HepG2 (cell line): Measurements from ENCODE around the gene TMEM116. TPM values are rescaled to one million over a fixed set of nuclear protein-coding genes. Genes with fewer than 3 reads are reported as not detected.

ENCODE experiments used
- ATAC-seq: fragments of 200-7000 bp; cut with Tn5 transposase; 3 replicates; pipeline ENCODE4 v1.9.1; 2020; ENCODE audit warnings: mild to moderate bottlenecking, moderate library complexity
- BruUV-seq: library from RNA; stranded (reverse); fragments of 400-500 nt; replicated peaks from 2 replicates; lab custom pipeline; 2021; lab: Mats Ljungman, UMichigan
- CTCF ChIA-PET: fragments of 300-600 bp; formaldehyde crosslinking; extraction: SDS; loops from one replicate; lab custom pipeline; 2021; ENCODE audit warnings: low total read pairs, inconsistent platforms, low intra/inter-chr PET ratio; lab: Yijun Ruan, JAX
- POLR2A ChIA-PET: fragments of 350-600 bp; sonication (Branson Sonifier 250); formaldehyde crosslinking; loops from one replicate; lab custom pipeline; 2020; ENCODE audit warnings: antibody characterized with exemption, inconsistent platforms; lab: Yijun Ruan, JAX
- DNase-seq: peaks from one replicate; pipeline ENCODE4 v3.0.0-alpha.2; 2015; ENCODE audit warnings: low spot score
- FAIRE-seq: peaks from 3 replicates; lab custom pipeline; 2011; peaks lifted over from hg19 to GRCh38; lab: Jason Lieb, UNC
- H2AFZ ChIP-seq: one replicate; pipeline ENCODE4 v1.6.1; 2011; ENCODE audit warnings: low read length, inconsistent platforms
- H3K27ac ChIP-seq: fragments of 300-600 bp; 3 replicates; pipeline ENCODE4 v1.8.0; 2011; ENCODE audit warnings: mixed run types, mild to moderate bottlenecking, mixed read lengths, low read length, inconsistent platforms; ENCODE audit not compliant: insufficient read depth; ENCODE audit errors: extremely low read length
- H3K27me3 ChIP-seq, 2 experiments: fragments of 200-600 bp in 1 of 2; 2 replicates in 1 of 2; 3 replicates in 1 of 2; pipeline versions ENCODE4 v1.6.0 to v1.8.0; 2011; ENCODE audit warnings: low read length in 2 of 2, mild to moderate bottlenecking in 2 of 2, moderate library complexity in 2 of 2, inconsistent platforms in 1 of 2; ENCODE audit not compliant: insufficient read depth in 2 of 2, control insufficient read depth in 1 of 2
- H3K36me3 ChIP-seq, 2 experiments: fragments of 200-600 bp in 1 of 2; replicated peaks in 1 of 2; 2 replicates in 1 of 2; 3 replicates in 1 of 2; pipeline versions ENCODE4 v1.5.1 to v1.8.0; 2011; ENCODE audit warnings: low read length in 2 of 2, inconsistent platforms in 1 of 2; ENCODE audit not compliant: insufficient read depth in 2 of 2, control insufficient read depth in 1 of 2
- H3K4me1 ChIP-seq: 2 replicates; pipeline ENCODE4 v1.5.1; 2012; ENCODE audit warnings: low read length, inconsistent platforms; ENCODE audit not compliant: insufficient read depth
- H3K4me2 ChIP-seq: 2 replicates; pipeline ENCODE4 v1.6.0; 2011; ENCODE audit warnings: low read depth, low read length, inconsistent platforms
- H3K4me3 ChIP-seq, 3 experiments: fragments of 200-600 bp in 1 of 3; sonication (generic), shearing (Covaris generic) in 1 of 3; replicated peaks in 1 of 3; 2 replicates each; pipeline ENCODE4 v1.5.1; 2011 to 2016; ENCODE audit warnings: low read length in 3 of 3, inconsistent platforms in 2 of 3, low read depth in 2 of 3, mild to moderate bottlenecking in 2 of 3, control low read depth in 1 of 3, mixed read lengths in 1 of 3; ENCODE audit not compliant: insufficient read depth in 1 of 3
- H3K79me2 ChIP-seq: one replicate; pipeline ENCODE4 v1.6.1; 2011; ENCODE audit warnings: low read length, inconsistent platforms; ENCODE audit not compliant: insufficient read depth
- H3K9ac ChIP-seq: 2 replicates; pipeline ENCODE4 v1.6.0; 2011; ENCODE audit warnings: mild to moderate bottlenecking, low read depth, low read length, inconsistent platforms; ENCODE audit not compliant: insufficient read depth
- H3K9me3 ChIP-seq: 2 replicates; pipeline ENCODE4 v1.5.1; 2012; ENCODE audit warnings: mild to moderate bottlenecking, low read length
- H4K20me1 ChIP-seq: 2 replicates; pipeline ENCODE4 v1.6.0; 2011; ENCODE audit warnings: inconsistent platforms, mild to moderate bottlenecking, low read length, moderate library complexity; ENCODE audit not compliant: insufficient read depth
- HNF1A ChIP-seq, 2 experiments: sonication (generic) in 1 of 2; formaldehyde crosslinking in 1 of 2; IDR thresholded peaks; 2 replicates each; pipeline versions ENCODE4 v1.4.0 to v1.6.1; 2016 to 2020; ENCODE audit warnings: borderline replicate concordance in 1 of 2, low read depth in 1 of 2, mild to moderate bottlenecking in 1 of 2, missing genetic modification reagents in 1 of 2
- KLF16 ChIP-seq, 2 experiments: sonication (generic) in 1 of 2; formaldehyde crosslinking in 1 of 2; IDR thresholded peaks; 2 replicates each; pipeline versions ENCODE4 v1.6.1 to v1.8.0; 2016 to 2023; ENCODE audit warnings: missing genetic modification reagents in 2 of 2, missing compliant biosample characterization in 1 of 2
- POLR2AphosphoS5 ChIP-seq: IDR thresholded peaks from 2 replicates; pipeline ENCODE4 v1.6.1; 2012; ENCODE audit warnings: low read depth, low read length
- SOX5 ChIP-seq: IDR thresholded peaks from 2 replicates; pipeline ENCODE4 v1.6.1; 2016; ENCODE audit warnings: borderline replicate concordance
- ZHX1 ChIP-seq: sonication (generic); formaldehyde crosslinking; IDR thresholded peaks from 2 replicates; pipeline ENCODE4 v1.8.1; 2022; ENCODE audit warnings: low read depth, mild to moderate bottlenecking, missing genetic modification reagents
- ZNF619 ChIP-seq: sonication (generic); formaldehyde crosslinking; IDR thresholded peaks from 2 replicates; pipeline ENCODE4 v1.4.0; 2020; ENCODE audit warnings: mild to moderate bottlenecking, missing genetic modification reagents
- ZNF660 ChIP-seq: sonication (generic); formaldehyde crosslinking; IDR thresholded peaks from 2 replicates; pipeline ENCODE4 v1.5.1; 2020; ENCODE audit warnings: mild to moderate bottlenecking, low read depth, missing genetic modification reagents, borderline replicate concordance
- ZSCAN20 ChIP-seq: sonication (generic); formaldehyde crosslinking; IDR thresholded peaks from 2 replicates; pipeline ENCODE4 v1.4.0; 2020; ENCODE audit warnings: missing genetic modification reagents, mild to moderate bottlenecking, borderline replicate concordance
- WGBS: methylation state at CpG from one replicate; pipeline ENCODE4 v1.1.6; 2017; ENCODE audit warnings: low lambda C conversion rate; 5-methylcytosine and 5-hydroxymethylcytosine counted together
- in situ Hi-C: cut with HindIII; loops from 2 replicates; pipeline ENCODE4 v1.10.0; 2017; ENCODE audit warnings: low pct_unique_long_range_greater_than_20kb; ENCODE audit not compliant: extremely low pct_ligation_motif_present
- intact Hi-C: fragments of 100-400 bp; cut with micrococcal nuclease; formaldehyde crosslinking; loops from one replicate; pipeline ENCODE4 v1.10.0; 2022; ENCODE audit not compliant: unreplicated experiment
- polyA plus RNA-seq, 8 experiments: library from polyadenylated mRNA; depleted of rRNA in 3 of 8; stranded (reverse) in 7 of 8; unstranded in 1 of 8; fragments of >200 nt; fragmentation: Illumina TruSeq in 4 of 8; extraction: Trizol in 4 of 8; gene quantifications; 2 replicates each; pipeline versions ENCODE4 v1.2.1 to v1.2.3, GENCODE V29; 2011 to 2016; ENCODE audit warnings: low read depth in 4 of 8, missing spikeins in 1 of 8, mixed read lengths in 1 of 8; ENCODE audit not compliant: insufficient read depth in 1 of 8
- total RNA-seq, 5 experiments: library from RNA; depleted of rRNA; stranded (reverse); fragments of >200 nt; fragmentation: Illumina TruSeq; extraction: Trizol; gene quantifications; 2 replicates each; pipeline ENCODE4 v1.2.3, GENCODE V29; 2016; ENCODE audit warnings: low read depth in 1 of 5
- TF ChIP-seq, protein P1 (sequence below): IDR thresholded peaks from 2 replicates; pipeline ENCODE4 v1.6.1; 2016; ENCODE audit warnings: missing compliant biosample characterization, missing genetic modification reagents, borderline replicate concordance
- TF ChIP-seq, protein P2 (sequence below): sonication (generic); formaldehyde crosslinking; IDR thresholded peaks from 2 replicates; pipeline ENCODE4 v1.5.1; 2020; ENCODE audit warnings: mild to moderate bottlenecking, missing genetic modification reagents, borderline replicate concordance

Gene TMEM116
- total and polyA plus RNA-seq, 2 of the 13 experiments (the other 11 are each of a cell fraction or from before 2014, with no cell fraction given): 14.0 to 17.8 TPM

DNA sequence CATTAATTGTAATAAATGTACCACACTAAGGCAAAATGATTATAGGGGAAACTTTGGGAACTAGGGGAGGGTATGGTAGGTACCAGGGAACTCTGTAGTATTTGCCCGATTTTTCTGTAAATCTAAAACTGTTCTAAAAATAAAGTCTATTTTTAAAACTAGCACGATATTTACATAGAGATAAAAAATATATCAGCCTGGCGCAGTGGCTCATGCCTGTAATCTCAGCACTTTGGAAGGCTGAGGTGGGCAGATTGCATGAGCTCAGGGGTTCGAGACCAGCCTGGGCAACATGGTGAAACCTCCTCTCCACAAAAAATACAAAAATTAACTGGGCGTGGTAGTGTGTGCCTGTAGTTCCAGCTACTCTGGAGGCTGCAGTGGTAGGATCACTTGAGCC lies 32.4 kb downstream of the TMEM116 start:
- ChIA-PET CTCF (no interaction called here), POLR2A (no interaction called here)
- Histone ChIP-seq H3K36me3 (no peaks in the 10 kb centered on the region), H2AFZ (no peak overlapping the region), H4K20me1 (no peaks in the 10 kb centered on the region), H3K9ac (no peak overlapping the region), H3K27me3 (no peaks in the 10 kb centered on the region; a peak in 1 of 5 replicates), H3K4me1 (peaks cover 1% of the 10 kb centered on the region; the same call in 1 of the 2 replicates), H3K4me2 (no peak overlapping the region), H3K4me3 (no peak overlapping the region), H3K9me3 (no peaks in the 10 kb centered on the region), H3K79me2 (no peaks in the 10 kb centered on the region), H3K27ac (no peak overlapping the region)
- WGBS: 99% methylated on average over 5 of the region's 5 CpGs
- ATAC-seq: no peak
- in situ Hi-C loops: no loop called here
- no peak for DNase-seq
- FAIRE-seq: no peak
- BruUV-seq: no TSS peak
- intact Hi-C loops: no loop called here
- TF ChIP-seq ZSCAN20 (CRISPR knock-in tag) (no peak), POLR2AphosphoS5 (no peak), ZNF660 (no peak), ZNF619 (CRISPR knock-in tag) (no peak), SOX5 (CRISPR knock-in tag) (no peak), KLF16 (CRISPR knock-in tag; IDR thresholded peaks at IDR 0.05) (no peak), ZHX1 (CRISPR knock-in tag) (no peak), HNF1A (IDR thresholded peaks at IDR 0.05; ENCODE audit: low read depth) (no peak), HNF1A (CRISPR knock-in tag; IDR thresholded peaks at IDR 0.05; ENCODE audit: borderline replicate concordance) (no peak)
- TF ChIP-seq, protein P1, sequence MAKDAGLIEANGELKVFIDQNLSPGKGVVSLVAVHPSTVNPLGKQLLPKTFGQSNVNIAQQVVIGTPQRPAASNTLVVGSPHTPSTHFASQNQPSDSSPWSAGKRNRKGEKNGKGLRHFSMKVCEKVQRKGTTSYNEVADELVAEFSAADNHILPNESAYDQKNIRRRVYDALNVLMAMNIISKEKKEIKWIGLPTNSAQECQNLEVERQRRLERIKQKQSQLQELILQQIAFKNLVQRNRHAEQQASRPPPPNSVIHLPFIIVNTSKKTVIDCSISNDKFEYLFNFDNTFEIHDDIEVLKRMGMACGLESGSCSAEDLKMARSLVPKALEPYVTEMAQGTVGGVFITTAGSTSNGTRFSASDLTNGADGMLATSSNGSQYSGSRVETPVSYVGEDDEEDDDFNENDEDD (CRISPR knock-in tag): no peak
- TF ChIP-seq, protein P2, sequence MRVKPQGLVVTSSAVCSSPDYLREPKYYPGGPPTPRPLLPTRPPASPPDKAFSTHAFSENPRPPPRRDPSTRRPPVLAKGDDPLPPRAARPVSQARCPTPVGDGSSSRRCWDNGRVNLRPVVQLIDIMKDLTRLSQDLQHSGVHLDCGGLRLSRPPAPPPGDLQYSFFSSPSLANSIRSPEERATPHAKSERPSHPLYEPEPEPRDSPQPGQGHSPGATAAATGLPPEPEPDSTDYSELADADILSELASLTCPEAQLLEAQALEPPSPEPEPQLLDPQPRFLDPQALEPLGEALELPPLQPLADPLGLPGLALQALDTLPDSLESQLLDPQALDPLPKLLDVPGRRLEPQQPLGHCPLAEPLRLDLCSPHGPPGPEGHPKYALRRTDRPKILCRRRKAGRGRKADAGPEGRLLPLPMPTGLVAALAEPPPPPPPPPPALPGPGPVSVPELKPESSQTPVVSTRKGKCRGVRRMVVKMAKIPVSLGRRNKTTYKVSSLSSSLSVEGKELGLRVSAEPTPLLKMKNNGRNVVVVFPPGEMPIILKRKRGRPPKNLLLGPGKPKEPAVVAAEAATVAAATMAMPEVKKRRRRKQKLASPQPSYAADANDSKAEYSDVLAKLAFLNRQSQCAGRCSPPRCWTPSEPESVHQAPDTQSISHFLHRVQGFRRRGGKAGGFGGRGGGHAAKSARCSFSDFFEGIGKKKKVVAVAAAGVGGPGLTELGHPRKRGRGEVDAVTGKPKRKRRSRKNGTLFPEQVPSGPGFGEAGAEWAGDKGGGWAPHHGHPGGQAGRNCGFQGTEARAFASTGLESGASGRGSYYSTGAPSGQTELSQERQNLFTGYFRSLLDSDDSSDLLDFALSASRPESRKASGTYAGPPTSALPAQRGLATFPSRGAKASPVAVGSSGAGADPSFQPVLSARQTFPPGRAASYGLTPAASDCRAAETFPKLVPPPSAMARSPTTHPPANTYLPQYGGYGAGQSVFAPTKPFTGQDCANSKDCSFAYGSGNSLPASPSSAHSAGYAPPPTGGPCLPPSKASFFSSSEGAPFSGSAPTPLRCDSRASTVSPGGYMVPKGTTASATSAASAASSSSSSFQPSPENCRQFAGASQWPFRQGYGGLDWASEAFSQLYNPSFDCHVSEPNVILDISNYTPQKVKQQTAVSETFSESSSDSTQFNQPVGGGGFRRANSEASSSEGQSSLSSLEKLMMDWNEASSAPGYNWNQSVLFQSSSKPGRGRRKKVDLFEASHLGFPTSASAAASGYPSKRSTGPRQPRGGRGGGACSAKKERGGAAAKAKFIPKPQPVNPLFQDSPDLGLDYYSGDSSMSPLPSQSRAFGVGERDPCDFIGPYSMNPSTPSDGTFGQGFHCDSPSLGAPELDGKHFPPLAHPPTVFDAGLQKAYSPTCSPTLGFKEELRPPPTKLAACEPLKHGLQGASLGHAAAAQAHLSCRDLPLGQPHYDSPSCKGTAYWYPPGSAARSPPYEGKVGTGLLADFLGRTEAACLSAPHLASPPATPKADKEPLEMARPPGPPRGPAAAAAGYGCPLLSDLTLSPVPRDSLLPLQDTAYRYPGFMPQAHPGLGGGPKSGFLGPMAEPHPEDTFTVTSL: no peak
